GM12801 (cell line): ENCODE results near the gene UBR7.

ENCODE experiments used
- CTCF ChIP-seq: IDR thresholded peaks from one replicate; pipeline ENCODE4 v1.5.1; 2011; ENCODE audit warnings: control low read depth; ENCODE audit not compliant: insufficient read length; ENCODE audit errors: extremely low read depth

UBR7 gene

GRCh38 chr14:93183596-93184317 is 23.3 kb upstream of the UBR7 start:
- no peak for TF ChIP-seq CTCF

- TF ChIP-seq CTCF, result no peak
These were observed 22.4 kb upstream of the UBR7 start, which contains the start of the genes LYSET and MOAP1 for GRCh38 chr14:93184391-93185348. Gene LYSET (plus strand): TSS chr14:93185317. CDS start chr14:93185406, 89 bp downstream. Gene MOAP1 (minus strand): TSS chr14:93184897. CDS start chr14:93184242, 655 bp downstream.

- TF ChIP-seq CTCF, result no peak
These were observed 21.7 kb upstream of the UBR7 start for GRCh38 chr14:93185349-93185720.

DNA sequence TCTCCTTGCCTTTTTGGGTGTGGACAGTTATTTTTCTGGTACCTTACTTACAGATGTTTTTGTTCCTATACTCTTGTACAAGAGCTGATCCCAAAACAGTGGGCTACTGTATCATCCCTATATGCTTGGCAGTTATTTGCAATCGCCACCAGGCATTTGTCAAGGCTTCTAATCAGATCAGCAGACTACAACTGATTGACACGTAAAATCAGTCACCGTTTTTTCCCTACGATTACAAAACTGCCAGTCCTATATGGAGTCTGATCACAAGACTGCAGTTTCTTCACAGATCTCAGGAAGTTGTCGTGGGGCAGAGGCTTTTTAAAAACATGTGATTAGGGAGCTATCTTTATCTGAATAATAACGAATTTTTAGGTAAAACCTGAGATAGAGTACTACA is 20.6 kb upstream of the UBR7 start:
- TF ChIP-seq CTCF, result no peak

DNA sequence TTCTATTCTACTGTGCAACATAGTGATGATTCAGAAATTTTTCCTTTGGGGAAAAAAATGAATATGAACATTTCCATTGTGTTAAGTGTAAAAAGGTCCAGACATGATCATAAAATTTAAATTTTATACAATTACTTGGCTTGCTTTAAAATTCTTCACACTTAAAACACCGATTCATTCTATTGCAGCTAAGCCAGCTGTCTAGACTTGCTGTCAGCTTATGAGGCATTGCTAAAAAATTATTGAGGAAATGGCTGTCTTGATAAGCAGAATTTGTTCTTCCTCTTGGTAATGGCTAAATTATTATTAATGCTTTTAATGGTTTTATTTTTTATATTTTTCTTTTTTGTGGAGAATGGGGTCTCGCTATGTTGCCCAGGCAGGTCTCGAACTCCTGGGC is 20.1 kb upstream of the UBR7 start:
- TF ChIP-seq CTCF, result no peak

- TF ChIP-seq CTCF, result no peak
These were observed 11.6 kb upstream of the UBR7 start for GRCh38 chr14:93195316-93195999.

GRCh38 chr14:93199031-93199430 is 8.0 kb upstream of the UBR7 start:
- no peak for TF ChIP-seq CTCF
